Memory B cell (primary cell): Measurements from ENCODE around the gene RASGRP2.

Source experiments
- ATAC-seq: fragments of 150-1000 bp; cut with Tn5 transposase; 2 replicates; pipeline ENCODE4 v1.10.0; 2021; ENCODE audit warnings: low read depth, mild to moderate bottlenecking, moderate library complexity
- DNase-seq, 2 donors: peaks; one replicate each; pipeline ENCODE4 v3.0.0; 2022; ENCODE audit warnings: low spot score in 2 of 2
- H3K27ac Mint-ChIP-seq: one replicate; pipeline ENCODE4 v1.8.0; 2022; ENCODE audit warnings: mild to moderate bottlenecking, moderate library complexity, mixed read lengths
- H3K27me3 Mint-ChIP-seq: one replicate; pipeline ENCODE4 v1.8.0; 2022; ENCODE audit warnings: mixed read lengths
- H3K36me3 Mint-ChIP-seq: one replicate; pipeline ENCODE4 v1.8.0; 2022; ENCODE audit warnings: mild to moderate bottlenecking, mixed read lengths
- H3K4me1 Mint-ChIP-seq: one replicate; pipeline ENCODE4 v1.8.0; 2022; ENCODE audit warnings: mixed read lengths
- H3K4me3 Mint-ChIP-seq: one replicate; pipeline ENCODE4 v1.8.0; 2022; ENCODE audit warnings: mild to moderate bottlenecking, moderate library complexity, mixed read lengths
- H3K9me3 Mint-ChIP-seq: one replicate; pipeline ENCODE4 v1.8.0; 2022; ENCODE audit warnings: mixed read lengths

RASGRP2 gene

GRCh38 chr11:64754919-64755662 is 11.1 kb upstream of the RASGRP2 start:
- no peak overlapping the region for H3K4me3 Mint-ChIP-seq
- no peak overlapping the region for H3K27ac Mint-ChIP-seq
- H3K27me3 Mint-ChIP-seq, result no peaks in the 10 kb centered on the region
- peaks cover 12% of the 10 kb centered on the region for H3K36me3 Mint-ChIP-seq
- DNase-seq (no peak), ATAC-seq (no peak)
- H3K9me3 Mint-ChIP-seq, result no peaks in the 10 kb centered on the region
- H3K4me1 Mint-ChIP-seq, result peaks cover 29% of the 10 kb centered on the region

- H3K27me3 Mint-ChIP-seq, result no peaks in the 10 kb centered on the region
- H3K4me3 Mint-ChIP-seq, result no peak overlapping the region
- DNase-seq (no peak), ATAC-seq (no peak)
- H3K9me3 Mint-ChIP-seq, result no peaks in the 10 kb centered on the region
- H3K4me1 Mint-ChIP-seq, result peaks cover 23% of the 10 kb centered on the region
- H3K27ac Mint-ChIP-seq, result peak overlapping the region; percentile 55
- peaks cover 12% of the 10 kb centered on the region for H3K36me3 Mint-ChIP-seq
Measured at GRCh38 chr11:64754124-64754918, 10.4 kb upstream of the RASGRP2 start.

- H3K9me3 Mint-ChIP-seq, result no peaks in the 10 kb centered on the region
- peaks cover 22% of the 10 kb centered on the region for H3K4me1 Mint-ChIP-seq
- ATAC-seq (no peak), DNase-seq (no peak)
- peaks cover 12% of the 10 kb centered on the region for H3K36me3 Mint-ChIP-seq
- peak overlapping the region; percentile 55 for H3K27ac Mint-ChIP-seq
- no peak overlapping the region for H3K4me3 Mint-ChIP-seq
- H3K27me3 Mint-ChIP-seq, result no peaks in the 10 kb centered on the region
Measured at GRCh38 chr11:64753380-64754123, 9.6 kb upstream of the RASGRP2 start.

- Mint-ChIP-seq H3K27me3 (no peaks in the 10 kb centered on the region), H3K27ac (no peak overlapping the region)
Measured at GRCh38 chr11:64753019-64753379, 9.1 kb upstream of the RASGRP2 start.

GRCh38 chr11:64752175-64752970 is 8.4 kb upstream of the RASGRP2 start:
- H3K36me3 Mint-ChIP-seq, result peaks cover 12% of the 10 kb centered on the region
- no peak overlapping the region for H3K4me3 Mint-ChIP-seq
- H3K4me1 Mint-ChIP-seq, result peaks cover 23% of the 10 kb centered on the region
- ATAC-seq (no peak), DNase-seq (no peak)
- H3K27me3 Mint-ChIP-seq, result no peaks in the 10 kb centered on the region
- H3K27ac Mint-ChIP-seq, result no peak overlapping the region
- H3K9me3 Mint-ChIP-seq, result no peaks in the 10 kb centered on the region

More at GRCh38 chr11:64753019-64753379, 9.1 kb upstream of the RASGRP2 start:
- peaks cover 12% of the 10 kb centered on the region for H3K36me3 Mint-ChIP-seq
- ATAC-seq, result no peak
- no peaks in the 10 kb centered on the region for H3K9me3 Mint-ChIP-seq
- no peak for DNase-seq
- no peak overlapping the region for H3K4me3 Mint-ChIP-seq
- H3K4me1 Mint-ChIP-seq, result peaks cover 25% of the 10 kb centered on the region

- DNase-seq, result no peak
- Mint-ChIP-seq H3K4me3 (no peak overlapping the region), H3K4me1 (peaks cover 23% of the 10 kb centered on the region), H3K9me3 (no peaks in the 10 kb centered on the region), H3K27me3 (no peaks in the 10 kb centered on the region), H3K36me3 (peaks cover 12% of the 10 kb centered on the region), H3K27ac (no peak overlapping the region)
- no peak for ATAC-seq
Measured at GRCh38 chr11:64751580-64751979, 7.6 kb upstream of the RASGRP2 start.

- DNase-seq (no peak), ATAC-seq (no peak)
- Mint-ChIP-seq H3K27me3 (no peaks in the 10 kb centered on the region), H3K27ac (no peak overlapping the region), H3K36me3 (peaks cover 12% of the 10 kb centered on the region), H3K4me3 (no peak overlapping the region), H3K9me3 (no peaks in the 10 kb centered on the region), H3K4me1 (peaks cover 26% of the 10 kb centered on the region)
Measured at GRCh38 chr11:64751136-64751535, 7.2 kb upstream of the RASGRP2 start.

- H3K4me1 Mint-ChIP-seq, result peaks cover 26% of the 10 kb centered on the region
- no peaks in the 10 kb centered on the region for H3K9me3 Mint-ChIP-seq
- H3K4me3 Mint-ChIP-seq, result peak overlapping the region; percentile 11
- H3K27me3 Mint-ChIP-seq, result no peaks in the 10 kb centered on the region
- DNase-seq, result no peak
- no peak for ATAC-seq
- H3K27ac Mint-ChIP-seq, result peak overlapping the region; percentile 3
- peaks cover 12% of the 10 kb centered on the region for H3K36me3 Mint-ChIP-seq
Measured at GRCh38 chr11:64750361-64751054, 6.6 kb upstream of the RASGRP2 start.

- H3K27ac Mint-ChIP-seq, result peak overlapping the region; percentile 79
- peaks cover 31% of the 10 kb centered on the region for H3K4me1 Mint-ChIP-seq
- peaks cover 11% of the 10 kb centered on the region for H3K36me3 Mint-ChIP-seq
- no peak for DNase-seq
- ATAC-seq, result no peak
- no peaks in the 10 kb centered on the region for H3K27me3 Mint-ChIP-seq
- H3K4me3 Mint-ChIP-seq, result peak overlapping the region; percentile 53
- no peaks in the 10 kb centered on the region for H3K9me3 Mint-ChIP-seq
Measured at GRCh38 chr11:64747961-64748665, 4.2 kb upstream of the RASGRP2 start.

- H3K9me3 Mint-ChIP-seq, result no peaks in the 10 kb centered on the region
- H3K27me3 Mint-ChIP-seq, result no peaks in the 10 kb centered on the region
- H3K4me1 Mint-ChIP-seq, result peaks cover 29% of the 10 kb centered on the region
- DNase-seq (no peak), ATAC-seq (no peak)
- peaks cover 5% of the 10 kb centered on the region for H3K36me3 Mint-ChIP-seq
- H3K27ac Mint-ChIP-seq, result peak overlapping the region; percentile 97
- peak overlapping the region; percentile 90 for H3K4me3 Mint-ChIP-seq
Measured at GRCh38 chr11:64746486-64746885, 2.5 kb upstream of the RASGRP2 start.

GRCh38 chr11:64745521-64746328 is 1.8 kb upstream of the RASGRP2 start:
- Mint-ChIP-seq H3K27ac (peak overlapping the region; percentile 97), H3K9me3 (no peaks in the 10 kb centered on the region), H3K4me1 (peaks cover 31% of the 10 kb centered on the region), H3K4me3 (peak overlapping the region; percentile 90), H3K36me3 (peaks cover 6% of the 10 kb centered on the region), H3K27me3 (no peaks in the 10 kb centered on the region)
- peak; percentile 78 to 87 for DNase-seq
- ATAC-seq, result peak; percentile 42

- peak in 1 of 2 donors; percentile 92 for DNase-seq
Measured at GRCh38 chr11:64745189-64745520, 1.2 kb upstream of the RASGRP2 start.

More at GRCh38 chr11:64745189-64745520, 1.2 kb upstream of the RASGRP2 start:
- peaks cover 32% of the 10 kb centered on the region for H3K4me1 Mint-ChIP-seq
- no peaks in the 10 kb centered on the region for H3K27me3 Mint-ChIP-seq
- no peaks in the 10 kb centered on the region for H3K9me3 Mint-ChIP-seq
- peak overlapping the region; percentile 97 for H3K27ac Mint-ChIP-seq
- peak; percentile 50 for ATAC-seq
- peaks cover 7% of the 10 kb centered on the region for H3K36me3 Mint-ChIP-seq
- H3K4me3 Mint-ChIP-seq, result peak overlapping the region; percentile 90
